CD1c-positive myeloid dendritic cell (primary cell): ENCODE results near the gene SUPT3H.
A peak's percentile ranks its signal among the peaks of the same experiment; 100 is the strongest.

Source experiments
- DNase-seq: peaks from one replicate; pipeline ENCODE4 v3.0.0-alpha.2; 2016; ENCODE audit errors: extremely low spot score

Gene SUPT3H

GRCh38 chr6:45388328-45388727 lies 10.6 kb upstream of the SUPT3H start:
- no peak for DNase-seq

GRCh38 chr6:45387236-45387635 lies 9.5 kb upstream of the SUPT3H start:
- no peak for DNase-seq

DNA sequence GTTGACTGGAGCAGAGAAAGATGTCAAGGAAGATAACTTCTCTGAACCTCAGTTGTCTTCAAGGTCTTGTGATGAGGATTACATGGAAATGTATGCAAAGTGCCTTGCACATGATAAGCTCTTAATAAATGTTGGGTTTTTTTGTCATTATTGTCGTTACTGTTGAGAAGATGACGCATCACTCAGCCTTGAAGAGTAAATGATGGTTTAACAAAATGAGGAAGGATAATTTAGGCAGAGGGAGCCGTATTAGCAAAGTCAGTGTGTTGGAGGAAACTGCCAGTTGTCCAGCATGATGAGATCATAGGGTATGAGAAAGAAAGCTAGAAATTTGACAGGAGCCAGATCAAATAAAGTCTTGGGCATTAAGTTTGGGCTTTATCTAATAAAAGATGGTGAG lies 8.8 kb upstream of the SUPT3H start:
- no peak for DNase-seq

- DNase-seq, result no peak
Measured at GRCh38 chr6:45382391-45382790, 4.7 kb upstream of the SUPT3H start.

- no peak for DNase-seq
Measured at GRCh38 chr6:45378334-45378926, 696 bp upstream of the SUPT3H start.

GRCh38 chr6:45377043-45377553 lies 636 bp downstream of the SUPT3H start:
- no peak for DNase-seq

GRCh38 chr6:45376310-45377042 lies 1.3 kb downstream of the SUPT3H start:
- DNase-seq, result no peak

DNA sequence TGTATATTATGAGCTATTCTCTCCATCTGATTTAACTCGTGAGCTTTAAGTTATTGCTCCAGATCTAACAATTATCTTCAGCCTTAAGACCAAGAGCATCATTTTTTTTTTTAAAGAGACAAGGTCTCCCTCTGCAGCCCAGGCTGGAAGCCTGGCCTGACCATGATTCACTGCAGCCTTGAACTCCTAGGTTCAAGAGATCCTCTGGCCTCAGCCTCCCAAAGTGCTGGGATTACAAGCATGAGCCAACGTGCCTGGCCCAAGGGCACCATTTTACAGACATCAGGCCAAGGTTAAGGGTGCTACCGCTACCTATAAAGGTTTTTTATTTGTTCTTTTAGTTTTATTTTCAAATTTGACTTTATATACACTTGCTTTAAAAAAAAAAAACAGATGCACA lies 2.3 kb downstream of the SUPT3H start:
- no peak for DNase-seq

DNA sequence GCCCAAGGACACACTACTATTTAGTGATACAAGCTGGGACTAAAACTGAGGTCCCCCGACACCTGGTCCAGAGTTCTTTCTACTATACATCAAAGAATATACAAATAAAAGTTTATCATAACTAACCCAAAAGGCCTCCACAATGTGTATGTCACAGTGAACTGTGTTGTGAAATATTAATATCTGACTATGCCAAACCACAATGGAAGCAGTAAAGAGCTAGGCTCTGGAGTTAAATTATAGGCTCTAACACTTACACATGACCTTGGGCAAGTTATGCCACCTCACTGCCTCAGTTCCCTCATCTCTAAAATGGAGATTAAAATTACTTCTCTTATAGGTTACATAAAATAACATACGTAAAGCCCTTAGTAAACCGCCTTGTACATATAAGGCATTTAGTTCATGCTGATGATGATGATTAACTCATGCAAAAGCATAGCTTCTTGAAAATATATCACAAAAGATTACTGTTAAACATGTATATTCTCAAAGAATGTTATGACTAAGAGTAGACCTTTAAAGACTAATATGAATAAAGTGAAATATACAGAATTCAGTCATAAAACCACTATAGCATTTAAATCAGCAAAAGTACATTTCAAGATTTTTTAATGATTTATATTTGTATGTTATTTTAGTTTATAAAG lies 5.7 kb downstream of the SUPT3H start:
- DNase-seq, result no peak

GRCh38 chr6:45369870-45370269 lies 7.9 kb downstream of the SUPT3H start:
- no peak for DNase-seq

DNA sequence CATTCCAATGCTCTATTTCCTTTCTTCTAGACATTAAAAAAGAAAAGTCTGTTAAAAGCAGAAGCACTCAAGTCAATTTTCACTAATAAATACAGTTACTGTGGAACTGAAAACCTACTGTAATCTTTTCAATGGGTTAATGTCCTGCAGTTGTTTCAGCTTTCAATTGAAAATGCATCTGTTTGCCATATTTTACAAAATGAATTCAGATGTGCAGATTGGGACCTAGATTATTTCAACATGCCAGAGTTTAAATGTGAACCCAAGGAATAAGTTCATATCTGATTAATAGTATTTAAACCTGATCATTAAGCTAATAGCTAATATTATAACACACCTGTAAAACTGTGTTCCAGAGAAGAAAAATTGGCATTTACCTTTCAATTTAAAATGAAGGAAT lies 9.7 kb downstream of the SUPT3H start:
- DNase-seq, result no peak

DNA sequence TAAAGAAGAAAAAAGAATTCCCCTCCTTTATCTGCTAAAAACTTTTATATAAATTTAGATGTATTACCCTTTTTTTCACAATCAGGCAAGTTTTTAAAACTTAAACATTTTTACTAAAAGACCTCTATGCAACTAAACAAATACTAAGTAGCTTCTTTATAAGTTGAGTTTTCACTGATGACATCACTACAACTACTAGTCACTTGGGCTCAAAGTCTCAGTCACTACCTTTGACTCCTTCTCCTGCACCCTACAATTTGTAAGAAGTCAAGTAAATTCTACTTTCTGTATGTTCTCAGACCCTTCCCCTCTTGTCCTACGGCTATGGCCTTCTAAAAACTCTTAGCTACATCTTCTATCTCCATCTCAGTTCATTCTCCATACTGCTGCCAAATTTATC lies 11.2 kb downstream of the SUPT3H start:
- DNase-seq, result no peak

DNA sequence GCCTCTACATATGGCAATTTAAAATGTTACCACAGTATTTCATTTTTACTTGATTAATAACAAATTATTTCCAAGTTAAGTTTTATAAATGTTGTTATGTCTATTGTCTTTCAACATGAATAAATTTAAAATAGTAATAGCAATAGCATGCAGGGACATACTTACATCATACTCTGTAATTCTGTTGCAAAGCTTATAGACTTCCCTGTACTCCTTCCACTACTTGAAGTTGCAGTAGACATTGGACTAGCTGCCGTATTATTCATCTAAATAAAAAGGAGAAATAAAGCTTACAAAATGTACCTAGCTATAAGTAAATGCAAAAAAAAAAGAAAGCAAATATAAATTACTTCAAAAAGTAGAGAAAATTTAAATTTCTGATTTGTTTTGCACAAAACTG lies 12.7 kb downstream of the SUPT3H start:
- peak; percentile 15 for DNase-seq

DNA sequence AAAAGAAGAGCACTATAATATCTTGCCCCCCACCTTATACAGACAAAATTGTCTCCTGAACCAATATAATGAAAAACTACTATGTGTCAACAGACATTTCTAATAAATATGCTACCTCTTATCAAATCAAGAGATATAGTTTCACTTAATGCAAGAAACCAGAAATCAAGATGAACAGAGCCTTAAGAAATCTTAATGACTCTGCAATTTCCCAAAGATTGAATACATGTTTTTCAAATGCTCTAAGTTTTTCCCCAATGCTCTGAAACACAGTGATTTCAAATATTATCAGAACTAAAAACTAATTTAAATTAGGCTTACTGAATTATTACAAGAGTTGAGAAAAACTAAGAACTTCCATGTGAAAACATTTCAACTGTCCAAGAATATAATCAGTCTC lies 13.3 kb downstream of the SUPT3H start:
- no peak for DNase-seq

DNA sequence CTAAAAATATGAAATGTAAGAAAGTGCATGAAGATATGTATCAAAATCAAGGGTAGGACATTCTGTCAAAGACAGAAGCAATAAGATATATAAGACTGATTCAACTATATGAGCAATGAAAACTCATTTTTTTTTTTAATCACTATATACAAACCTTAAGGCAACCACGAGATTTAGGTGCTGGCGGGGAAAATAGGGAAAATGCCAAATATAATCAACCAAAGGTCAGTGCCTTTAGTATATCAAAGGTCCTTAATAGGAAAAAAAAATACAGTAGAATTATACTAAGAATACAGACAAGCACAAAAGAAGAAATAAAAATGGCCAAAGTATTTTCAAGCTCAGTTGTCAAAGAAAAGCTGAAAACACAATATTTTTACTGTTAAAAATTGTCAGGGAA lies 24.1 kb downstream of the SUPT3H start:
- DNase-seq, result no peak

GRCh38 chr6:45351667-45352066 lies 26.1 kb downstream of the SUPT3H start:
- no peak for DNase-seq

- DNase-seq, result no peak
Measured at GRCh38 chr6:45351076-45351475, 26.7 kb downstream of the SUPT3H start.

- DNase-seq, result no peak
Measured at GRCh38 chr6:45350186-45350710, 27.5 kb downstream of the SUPT3H start.

DNA sequence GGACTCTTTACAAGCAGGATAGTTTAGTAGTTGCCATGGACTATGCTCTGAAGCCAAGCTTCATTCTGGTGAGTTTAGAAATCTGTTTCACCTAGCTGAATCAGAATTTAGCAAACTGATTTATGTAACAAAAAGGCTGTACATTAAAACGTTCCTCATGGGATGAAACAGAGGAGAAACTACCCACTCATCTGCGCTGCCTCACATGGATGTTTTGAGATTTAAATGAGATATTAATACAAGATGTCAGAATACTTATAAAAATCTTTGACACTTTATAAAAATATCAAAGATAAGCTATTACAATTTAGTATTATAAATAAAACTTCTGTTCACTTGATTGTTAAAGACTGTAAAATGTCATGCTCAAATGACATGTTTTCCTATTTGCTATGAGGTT lies 32.8 kb downstream of the SUPT3H start:
- no peak for DNase-seq

GRCh38 chr6:45328523-45328922 lies 49.2 kb downstream of the SUPT3H start:
- no peak for DNase-seq

DNA sequence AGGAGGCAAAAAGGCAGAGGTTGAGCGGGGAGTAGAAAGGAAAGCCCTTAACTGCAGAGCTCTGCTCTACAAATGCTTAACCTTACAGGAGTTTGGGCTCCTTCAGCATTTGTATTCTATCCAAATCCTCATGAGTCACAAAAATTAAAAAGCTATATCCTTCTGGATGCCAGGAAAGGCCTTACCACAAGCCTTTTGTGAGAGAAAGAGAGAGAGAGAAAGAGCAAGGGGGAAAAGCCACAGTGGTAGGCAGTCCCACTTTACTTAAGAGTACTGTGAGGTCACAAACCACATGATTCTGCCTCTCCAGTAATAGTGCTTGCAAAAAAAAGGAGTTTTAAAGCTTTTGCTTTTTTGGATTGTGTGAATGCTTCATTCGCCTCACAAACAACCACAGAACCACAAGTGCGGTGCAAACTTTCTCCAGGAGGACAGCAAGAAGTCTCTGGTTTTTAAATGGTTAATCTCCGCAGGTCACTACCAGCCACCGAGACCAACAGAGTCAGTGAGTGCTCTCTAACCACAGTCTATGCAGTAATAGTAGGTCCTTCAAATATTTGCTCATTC lies 49.7 kb downstream of the SUPT3H start, which contains the start of gene RUNX2:
Gene RUNX2 (plus strand): TSS at position 375 of the 567 bp plus-strand sequence. CDS start 397 bp downstream, outside the sequence.
- DNase-seq, result no peak

DNA sequence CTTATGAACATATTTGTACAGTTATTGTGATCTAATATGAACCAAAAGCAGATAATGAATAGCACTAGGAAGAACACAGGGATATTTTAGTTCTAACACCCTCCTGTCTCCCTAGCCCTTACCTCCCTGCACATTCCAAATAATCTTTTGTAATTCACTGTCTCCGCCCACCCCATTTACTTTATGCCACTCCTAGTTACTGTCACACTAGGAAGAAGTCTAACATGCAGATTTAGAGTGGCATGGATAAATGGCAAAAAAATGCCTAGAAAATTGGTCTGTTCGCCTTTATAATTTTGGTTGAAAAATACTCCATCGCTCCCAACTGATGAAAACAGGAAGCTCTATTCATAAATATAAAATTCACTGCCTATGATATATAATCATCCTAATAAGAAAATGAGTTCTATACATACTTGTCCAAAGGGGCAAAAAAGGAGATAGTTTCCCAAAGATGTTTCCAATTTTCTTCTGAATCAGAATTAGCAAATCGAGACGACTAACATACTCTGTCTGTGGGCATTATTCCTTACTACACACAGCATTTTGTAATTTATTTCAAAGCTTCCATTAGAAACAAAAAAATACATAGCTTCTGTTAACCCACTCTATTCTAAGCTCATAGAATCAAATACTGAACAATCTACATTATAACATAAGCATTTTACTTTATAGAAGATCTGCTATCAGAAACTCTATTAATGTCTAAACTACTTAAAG lies 50.9 kb downstream of the SUPT3H start:
- no peak for DNase-seq
